GM18520 (cell line): ENCODE data around the gene FOXF1.

Experiments used
- ATAC-seq: cut with Tn5 transposase; IDR thresholded peaks from one replicate; pipeline ENCODE4 v1.9.1; 2021; ENCODE audit not compliant: unreplicated experiment

FOXF1 gene

DNA sequence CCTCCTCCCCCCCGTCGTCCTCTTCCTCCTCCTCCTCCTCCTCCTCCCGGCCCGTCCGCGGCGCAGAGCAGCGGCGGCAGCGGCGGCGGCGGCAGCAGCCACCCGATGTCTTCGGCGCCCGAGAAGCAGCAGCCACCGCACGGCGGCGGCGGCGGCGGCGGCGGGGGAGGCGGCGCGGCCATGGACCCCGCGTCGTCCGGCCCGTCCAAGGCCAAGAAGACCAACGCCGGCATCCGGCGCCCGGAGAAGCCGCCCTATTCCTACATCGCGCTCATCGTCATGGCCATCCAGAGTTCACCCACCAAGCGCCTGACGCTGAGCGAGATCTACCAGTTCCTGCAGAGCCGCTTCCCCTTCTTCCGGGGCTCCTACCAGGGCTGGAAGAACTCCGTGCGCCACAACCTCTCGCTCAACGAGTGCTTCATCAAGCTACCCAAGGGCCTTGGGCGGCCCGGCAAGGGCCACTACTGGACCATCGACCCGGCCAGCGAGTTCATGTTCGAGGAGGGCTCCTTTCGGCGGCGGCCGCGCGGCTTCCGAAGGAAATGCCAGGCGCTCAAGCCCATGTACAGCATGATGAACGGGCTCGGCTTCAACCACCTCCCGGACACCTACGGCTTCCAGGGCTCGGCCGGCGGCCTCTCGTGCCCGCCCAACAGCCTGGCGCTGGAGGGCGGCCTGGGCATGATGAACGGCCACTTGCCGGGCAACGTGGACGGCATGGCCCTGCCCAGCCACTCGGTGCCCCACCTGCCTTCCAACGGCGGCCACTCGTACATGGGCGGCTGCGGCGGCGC lies at the start of gene FOXF1:
Gene FOXF1 (plus strand): TSS at position 63 of the 797 bp plus-strand sequence. CDS start 43 bp downstream, at position 106.
- no peak for ATAC-seq

DNA sequence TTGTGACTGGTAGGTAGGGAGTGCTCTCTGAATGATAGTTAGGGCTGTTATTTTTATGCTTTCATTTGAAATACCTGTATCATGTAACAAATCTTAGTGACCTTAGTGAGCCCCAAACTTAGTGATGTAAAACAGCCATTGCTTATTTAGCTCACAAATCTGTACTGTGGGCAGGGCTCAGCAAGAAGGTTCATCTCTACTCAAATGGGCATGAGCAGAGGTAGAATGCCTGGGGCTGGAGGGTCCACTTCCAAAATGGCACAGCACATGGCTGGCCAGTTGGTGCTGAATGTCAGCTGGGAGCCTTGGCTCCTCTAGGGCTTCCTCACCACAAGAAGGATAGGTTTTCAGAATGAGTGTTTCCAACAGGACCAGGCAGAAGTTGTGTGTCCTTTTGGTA lies 49.3 kb upstream of the FOXF1 start:
- ATAC-seq: no peak

DNA sequence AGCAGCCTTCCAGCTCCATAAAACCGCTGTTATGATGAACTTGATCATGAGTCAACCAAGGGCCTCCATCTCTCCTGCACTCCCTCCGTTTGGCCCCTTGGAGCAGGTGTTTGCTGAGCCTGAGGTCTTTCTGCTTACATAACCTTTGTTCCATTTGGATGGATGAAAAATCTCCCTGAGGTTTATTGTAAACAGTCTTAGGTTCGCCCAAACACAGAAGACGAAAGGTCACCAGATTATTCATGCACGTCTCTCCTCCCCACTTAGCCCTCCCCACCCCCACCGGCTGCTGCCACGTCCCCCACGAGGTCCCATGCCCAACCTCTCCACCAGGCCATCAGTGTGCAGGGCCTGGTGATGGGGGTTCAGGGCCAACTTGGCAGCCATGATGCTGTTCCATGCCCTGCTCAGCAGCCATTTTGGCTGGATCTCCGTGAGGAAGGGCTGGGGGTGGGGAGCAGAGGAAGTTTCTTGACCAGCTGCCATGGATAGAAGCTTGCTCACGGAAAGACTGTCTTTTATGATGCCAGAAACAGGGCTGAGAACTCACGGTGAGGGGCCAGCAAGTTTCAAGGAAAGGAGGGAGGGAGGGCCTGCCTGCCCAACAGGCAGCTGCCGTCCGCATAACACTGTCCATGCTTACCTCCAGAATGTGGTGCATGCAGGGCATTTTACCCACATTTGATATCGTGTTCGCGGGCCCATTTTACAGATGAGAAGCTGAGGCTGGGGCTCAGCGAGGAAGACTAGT lies 47.8 kb upstream of the FOXF1 start:
- no peak for ATAC-seq

DNA sequence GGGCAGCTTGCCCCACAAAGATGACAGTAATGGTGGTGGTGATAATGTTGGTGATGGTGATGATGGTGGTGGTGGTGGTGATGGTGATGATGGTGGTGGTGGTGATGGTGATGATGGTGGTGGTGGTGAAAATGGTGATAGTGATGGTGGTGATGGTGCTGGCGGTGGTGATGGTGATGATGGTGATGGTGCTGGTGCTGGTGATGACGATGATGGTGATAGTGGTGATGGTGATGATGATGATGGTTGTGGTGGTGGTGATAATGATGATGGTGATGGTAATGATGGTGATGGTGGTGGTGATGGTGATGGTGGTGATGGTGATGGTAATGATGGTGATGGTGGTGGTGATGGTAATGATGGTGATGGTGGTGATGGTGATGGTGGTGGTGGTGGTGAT lies 46.3 kb upstream of the FOXF1 start:
- ATAC-seq: no peak

DNA sequence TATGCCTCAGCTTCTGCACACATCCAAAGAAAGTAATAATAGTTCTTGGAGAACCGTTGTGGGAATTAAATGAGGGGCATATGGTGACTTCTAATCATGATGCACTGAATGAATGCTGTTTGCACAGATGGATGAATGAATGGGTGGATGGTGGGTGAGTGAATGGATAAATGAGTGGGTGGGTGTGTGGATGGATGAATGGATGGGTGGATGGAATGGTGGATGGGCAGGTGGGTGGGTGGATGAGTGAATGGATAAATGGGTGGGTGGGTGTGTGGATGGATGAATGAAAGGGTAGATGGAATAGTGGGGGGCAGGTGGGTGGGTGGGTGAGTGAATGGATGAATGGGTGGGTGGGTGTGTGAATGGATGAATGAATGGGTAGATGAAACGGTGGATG lies 44.9 kb upstream of the FOXF1 start:
- ATAC-seq: no peak

DNA sequence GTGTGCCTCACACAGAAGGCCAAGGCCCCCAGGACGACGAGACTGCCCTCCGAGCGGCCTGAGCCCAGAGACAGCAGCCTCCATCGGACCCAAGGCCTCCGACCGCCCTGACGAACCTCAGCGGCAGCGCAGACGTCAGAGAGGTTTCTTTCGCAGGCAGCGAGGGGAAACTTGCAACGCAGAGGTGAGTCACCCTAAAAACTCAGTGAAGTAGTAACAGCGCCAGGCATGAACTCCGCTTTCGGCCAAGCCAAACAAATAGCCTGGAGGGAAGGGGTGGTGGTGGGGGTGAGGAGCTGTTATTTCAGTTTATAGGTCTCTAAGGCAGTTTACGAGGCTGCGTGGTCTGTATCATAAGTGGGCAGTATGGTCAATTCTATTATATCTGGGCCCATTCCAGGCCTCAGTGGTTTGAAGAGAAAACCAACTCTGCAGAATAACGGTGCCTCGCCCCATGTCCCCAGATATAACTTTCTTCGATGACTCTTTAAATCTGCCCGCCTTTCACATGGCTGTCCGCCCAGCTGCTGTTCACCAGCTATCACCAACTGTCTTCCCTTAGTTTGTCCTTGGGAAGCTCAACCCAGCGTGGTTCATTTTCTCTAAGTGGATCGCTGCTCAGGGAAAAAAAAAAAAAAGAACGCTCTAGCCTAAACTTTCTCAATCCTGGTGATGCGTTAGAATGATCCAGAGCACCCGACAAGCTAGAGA lies 43.5 kb upstream of the FOXF1 start:
- ATAC-seq: no peak

DNA sequence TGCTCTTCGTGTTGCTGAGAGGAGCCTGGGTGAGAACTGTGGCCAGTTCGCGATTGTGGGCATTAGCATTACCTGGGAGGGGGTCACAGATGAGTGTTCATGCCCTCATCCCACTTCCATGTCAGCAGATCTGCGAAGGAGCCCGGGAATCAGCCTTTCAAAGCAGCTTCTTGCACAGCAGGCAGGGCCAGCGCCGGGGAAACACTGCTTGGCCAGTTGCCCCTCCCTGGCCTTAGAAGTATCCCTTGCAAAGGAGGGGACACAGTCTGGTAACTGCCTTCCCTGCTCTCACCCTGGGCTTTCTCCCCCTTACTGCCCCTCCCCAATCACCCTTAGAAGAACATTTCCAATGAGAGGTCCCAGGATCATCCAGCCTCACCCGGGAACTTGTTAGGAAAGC lies 42.8 kb upstream of the FOXF1 start:
- ATAC-seq: no peak

DNA sequence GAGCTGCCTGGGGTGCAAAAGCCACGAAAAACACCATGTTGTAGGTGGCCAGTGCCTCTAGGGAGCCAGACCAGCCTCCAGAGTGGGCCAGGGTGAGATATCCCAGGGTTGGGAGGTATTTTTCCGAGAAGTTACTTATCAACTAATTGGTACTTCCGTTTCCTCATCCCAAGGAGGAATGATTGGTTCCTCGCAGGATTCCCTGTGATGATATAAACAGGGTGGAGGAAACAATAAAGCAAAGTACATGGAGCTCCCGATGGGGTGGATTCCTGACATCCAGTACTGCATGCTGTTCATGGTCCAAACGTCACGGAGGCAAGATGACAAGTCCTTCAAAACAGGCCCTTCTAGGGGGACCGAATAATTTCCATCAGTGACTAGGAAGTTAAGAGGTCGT lies 39.4 kb upstream of the FOXF1 start:
- ATAC-seq: no peak

DNA sequence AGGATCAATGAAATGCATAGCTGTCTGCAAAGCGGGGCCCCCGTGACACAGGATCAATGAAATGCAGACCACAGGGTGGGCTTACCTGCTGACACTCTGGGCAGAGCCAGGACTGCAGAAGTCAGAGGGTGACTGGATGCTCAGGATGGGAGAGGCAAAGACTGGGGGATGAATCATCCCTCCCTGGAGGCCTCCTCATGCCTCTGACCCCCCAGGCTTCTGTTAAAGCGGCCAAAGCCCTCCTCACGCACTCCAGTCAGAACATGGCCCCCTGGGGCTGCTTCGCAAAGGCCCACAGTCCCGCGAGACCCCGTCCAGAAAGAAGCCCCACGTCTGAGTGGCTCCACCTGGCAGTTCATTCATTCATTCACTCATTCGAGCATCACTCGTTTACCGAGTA lies 38.4 kb upstream of the FOXF1 start:
- no peak for ATAC-seq

DNA sequence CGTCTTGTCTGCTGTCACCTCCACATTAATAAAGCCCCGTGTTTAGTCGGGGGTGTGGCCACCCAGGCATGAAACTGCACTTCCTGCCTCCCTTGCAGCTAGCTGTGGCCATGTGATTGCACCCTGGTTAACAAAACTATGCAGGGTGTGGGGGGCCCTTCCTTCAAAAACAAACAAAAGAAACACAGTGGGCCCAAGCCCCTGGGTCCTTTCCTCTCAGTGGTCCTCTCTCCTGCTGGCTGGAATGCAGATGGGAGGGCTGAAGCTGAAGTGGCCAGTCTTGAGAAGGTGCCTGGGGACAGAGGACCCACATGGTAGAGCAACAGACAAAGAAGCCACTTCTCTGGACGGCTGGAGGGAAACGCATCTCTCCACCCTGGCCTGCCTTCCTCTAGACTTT lies 38.0 kb upstream of the FOXF1 start:
- no peak for ATAC-seq

DNA sequence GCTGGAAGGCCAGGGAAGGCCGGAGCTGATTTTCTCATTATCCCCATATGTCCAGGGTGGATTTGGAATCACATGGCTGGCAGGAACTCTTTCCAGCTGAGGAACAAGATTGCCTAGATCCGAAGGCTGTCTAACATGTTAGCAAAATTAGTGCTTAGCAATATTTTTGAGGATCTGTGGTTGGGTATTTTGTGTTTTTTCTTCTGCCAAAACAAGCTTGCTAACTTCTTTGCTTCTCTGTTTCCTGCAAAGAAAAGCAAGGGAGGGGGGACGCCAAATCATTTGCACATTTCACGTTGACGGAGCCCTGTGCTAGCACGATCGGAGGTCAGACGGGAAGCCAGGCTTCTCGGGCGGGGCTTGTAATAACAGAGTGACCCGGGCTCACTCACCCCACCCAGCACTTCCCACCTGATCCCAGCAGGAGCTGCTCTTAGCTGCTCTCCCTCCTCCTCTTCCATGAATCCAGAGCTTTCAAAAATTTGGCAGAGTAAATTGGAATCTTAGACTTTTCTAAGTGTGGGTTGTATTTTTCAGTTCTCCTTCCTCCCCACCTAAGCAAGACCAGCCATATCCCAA lies 33.3 kb upstream of the FOXF1 start:
- no peak for ATAC-seq

DNA sequence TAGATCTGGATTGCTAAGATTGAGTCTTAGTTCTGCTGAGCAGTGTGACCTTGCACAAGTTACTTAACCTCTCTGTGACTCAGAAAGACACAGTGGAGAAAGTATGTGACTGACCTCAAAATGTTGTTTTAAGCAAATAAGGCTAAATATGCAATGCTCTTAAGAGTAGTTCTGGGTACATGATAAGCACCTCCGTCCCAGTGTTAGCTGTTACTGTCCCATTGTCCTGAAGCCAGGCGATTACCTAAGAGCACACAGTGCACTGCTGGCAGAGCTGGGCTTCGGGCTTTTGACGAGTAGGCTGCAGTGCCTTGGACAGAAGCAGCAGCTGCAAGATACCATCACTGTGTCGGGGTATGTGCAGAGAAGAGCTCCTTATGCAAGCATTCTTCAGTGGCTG lies 32.7 kb upstream of the FOXF1 start:
- no peak for ATAC-seq

DNA sequence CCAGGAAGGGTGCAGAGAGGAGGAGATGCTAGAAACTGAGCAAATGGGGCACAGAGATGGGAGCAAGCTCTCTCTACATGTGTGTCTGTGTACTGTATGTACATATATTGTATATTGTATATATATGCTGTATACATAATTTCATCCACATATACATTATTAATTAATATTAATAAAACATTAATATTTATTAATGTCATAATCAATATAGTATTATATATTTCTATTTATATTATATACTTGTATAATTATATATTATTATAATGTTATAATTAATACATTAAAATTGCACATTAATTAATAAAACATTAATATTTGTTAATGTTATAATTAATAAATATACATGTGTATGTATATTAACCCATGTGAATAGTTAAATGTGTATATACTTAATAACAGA lies 31.5 kb upstream of the FOXF1 start:
- no peak for ATAC-seq

DNA sequence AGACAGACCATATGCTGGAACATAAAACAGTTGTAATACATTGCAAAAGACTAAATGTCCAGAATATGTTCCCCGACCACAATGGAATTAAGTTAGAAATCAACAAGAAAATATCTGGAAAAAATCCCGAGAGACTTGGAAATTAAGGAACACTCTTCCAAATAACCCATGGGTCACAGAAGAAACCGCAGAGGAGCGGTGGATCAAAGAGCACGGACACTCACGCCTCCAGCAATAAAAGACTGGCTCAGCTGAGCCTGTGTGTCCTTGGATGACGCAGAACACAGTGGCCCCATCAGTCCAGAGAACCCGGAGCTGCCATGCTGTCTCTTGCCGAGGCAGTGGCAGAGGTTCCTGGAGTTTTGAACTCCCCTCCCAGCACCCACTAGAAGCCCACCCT lies 30.9 kb upstream of the FOXF1 start:
- ATAC-seq: no peak

DNA sequence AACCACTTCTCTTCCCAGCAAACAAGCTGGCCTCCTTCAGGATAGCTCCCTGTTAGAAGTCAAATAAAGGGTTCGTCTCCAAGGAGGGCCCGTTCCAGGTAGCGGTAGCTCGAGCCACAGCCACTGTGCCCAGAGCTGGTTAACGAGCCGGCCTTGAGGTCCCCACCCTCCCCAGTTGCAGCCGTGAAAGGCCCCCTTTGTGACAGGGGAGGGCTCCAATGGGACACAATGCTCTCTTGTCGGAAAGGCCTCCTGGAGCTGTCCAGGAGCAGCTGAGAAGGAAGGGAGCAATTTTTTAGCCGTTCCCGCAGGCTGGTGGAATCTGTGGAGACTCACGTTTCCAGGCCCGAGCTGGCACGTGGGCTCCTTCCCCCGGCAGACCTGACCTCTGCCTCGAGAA lies 29.9 kb upstream of the FOXF1 start:
- ATAC-seq: no peak

DNA sequence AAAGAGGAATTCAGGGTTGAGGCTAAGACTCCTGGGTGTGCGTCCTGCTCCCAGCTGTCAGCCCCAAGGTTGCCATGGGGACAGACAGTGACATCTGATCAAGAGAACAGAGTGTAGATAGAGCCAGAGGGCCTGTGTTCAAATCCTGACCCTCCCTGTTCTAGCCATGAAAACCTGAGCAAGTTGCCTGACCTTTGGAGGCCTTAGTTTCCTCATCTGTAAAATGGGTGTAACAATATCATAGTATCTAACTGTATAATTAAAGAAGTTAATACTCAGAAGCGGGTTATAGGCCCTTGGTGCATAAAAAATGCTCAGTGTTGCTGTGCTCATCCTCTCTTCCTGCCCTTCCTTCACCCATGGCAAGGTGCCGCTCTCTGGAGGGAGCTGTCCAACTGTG lies 28.7 kb upstream of the FOXF1 start:
- ATAC-seq: no peak

DNA sequence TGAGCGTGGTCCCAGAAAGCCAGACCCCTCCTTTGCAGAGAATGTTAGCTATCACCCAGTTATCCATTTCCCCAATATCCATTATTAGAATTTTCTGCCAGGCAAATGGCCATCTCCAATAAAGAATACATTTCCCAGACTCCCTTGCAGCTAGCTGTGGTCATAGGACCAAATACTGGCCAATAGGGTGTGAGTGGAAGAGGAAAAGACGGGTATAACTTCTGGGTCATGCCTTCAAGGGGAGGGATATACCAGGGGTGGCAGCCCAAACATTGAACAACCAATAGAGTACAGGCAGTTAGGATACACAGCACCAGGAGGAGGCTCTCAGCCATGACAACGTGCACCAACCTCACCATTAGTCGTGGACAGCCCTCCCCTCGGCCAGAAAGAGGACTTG lies 26.1 kb upstream of the FOXF1 start:
- ATAC-seq: no peak

DNA sequence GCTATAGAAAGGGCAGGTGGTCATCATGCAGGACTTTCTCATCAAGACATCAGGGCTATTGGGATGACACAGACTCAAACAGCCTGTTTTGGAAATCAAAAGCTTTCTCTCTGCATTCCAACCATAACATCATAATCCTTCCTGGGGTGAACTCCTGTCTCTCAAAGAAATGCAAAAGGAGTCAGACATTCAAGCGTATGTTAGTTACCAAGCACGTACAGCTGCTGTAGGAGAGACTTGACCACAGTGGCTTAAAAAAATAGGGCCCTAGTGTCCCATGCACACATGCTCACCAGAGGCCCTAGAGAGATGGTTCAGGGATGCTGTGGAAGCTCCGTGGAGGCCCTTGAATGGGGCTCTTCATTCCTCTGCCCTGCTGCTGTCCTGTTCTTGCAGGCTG lies 24.6 kb upstream of the FOXF1 start:
- ATAC-seq: no peak

DNA sequence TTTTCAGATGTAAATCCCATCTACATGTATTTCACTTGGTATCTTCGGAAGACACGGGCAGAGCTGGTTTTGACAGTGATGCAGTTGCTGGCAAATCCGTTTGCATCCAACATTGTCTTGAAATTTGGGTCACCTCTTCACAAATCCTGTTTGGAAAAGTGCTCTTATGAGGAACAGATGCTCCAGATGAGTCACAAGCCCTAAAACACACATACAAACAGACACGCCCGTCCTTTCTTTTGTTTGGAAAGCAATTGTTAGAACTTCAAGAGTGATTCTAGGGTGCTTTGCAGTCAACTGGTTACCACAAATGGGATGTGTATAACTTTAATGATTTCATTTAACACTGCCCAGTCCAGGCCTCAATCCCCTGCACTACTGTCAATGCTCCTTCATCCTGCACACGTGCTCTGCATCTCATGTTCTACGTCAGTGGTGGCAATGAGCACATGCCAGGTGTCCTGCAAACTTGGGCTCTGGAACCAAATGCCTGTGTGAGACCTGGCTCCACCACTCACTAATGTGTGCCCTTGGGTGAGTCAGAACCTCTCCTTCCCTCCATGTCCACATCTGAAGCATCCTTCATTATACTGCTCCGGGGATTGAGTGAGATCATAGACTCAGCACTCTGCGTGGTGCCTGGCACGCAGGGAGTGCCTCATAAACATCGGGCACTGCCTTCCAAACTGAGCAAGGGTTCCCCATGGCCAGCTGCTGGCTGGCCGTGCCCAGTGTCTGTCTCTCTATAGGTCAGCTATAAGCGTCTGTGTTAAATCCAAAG lies 19.3 kb upstream of the FOXF1 start:
- no peak for ATAC-seq

DNA sequence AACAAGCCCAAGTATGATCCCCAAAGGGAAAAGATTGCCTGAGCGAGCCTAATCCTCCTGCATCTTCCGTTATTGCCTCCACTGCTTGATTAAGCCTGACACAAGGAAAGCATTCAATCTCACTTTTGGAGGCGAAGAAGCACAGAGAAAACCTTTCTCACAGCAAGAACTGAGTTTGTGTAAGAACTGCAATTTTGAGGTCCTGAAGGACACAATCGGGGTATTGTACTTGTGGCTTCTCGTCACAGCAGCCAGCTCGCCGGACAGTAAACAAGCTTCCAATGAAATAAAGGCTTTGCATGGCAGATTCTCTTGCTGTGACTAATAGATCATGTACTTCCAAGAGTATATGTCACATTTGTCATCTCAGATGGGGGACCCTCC lies 18.7 kb upstream of the FOXF1 start:
- no peak for ATAC-seq
